Measurements from ENCODE around the gene ZBTB42. TPM values are rescaled to one million over a fixed set of nuclear protein-coding genes. Genes with fewer than 3 reads are reported as not detected.

ZBTB42 gene
- total RNA-seq, 1 donor from 2014 or later: 2.2 TPM

GRCh38 chr14:104771374-104771773 is 29.5 kb upstream of the ZBTB42 start:
- H3K4me1 Mint-ChIP-seq: peaks cover 21% of the 10 kb centered on the region
- no peak overlapping the region for H3K4me3 Mint-ChIP-seq
- no peak for DNase-seq (ENCODE audit: low read depth, low spot score)
- H3K36me3 Mint-ChIP-seq (ENCODE audit: low read depth): peaks cover 17% of the 10 kb centered on the region
- H3K27ac Mint-ChIP-seq (ENCODE audit: unreplicated experiment): no peak overlapping the region
- no peaks in the 10 kb centered on the region for H3K9me3 Mint-ChIP-seq
- no peak for TF ChIP-seq CTCF (conservative IDR thresholded peaks at IDR 0.05)
- no peaks in the 10 kb centered on the region for H3K27me3 Mint-ChIP-seq (ENCODE audit: low read depth)

GRCh38 chr14:104771918-104772706 is 28.8 kb upstream of the ZBTB42 start:
- Mint-ChIP-seq H3K4me1 (peaks cover 25% of the 10 kb centered on the region), H3K9me3 (no peaks in the 10 kb centered on the region), H3K36me3 (ENCODE audit: low read depth) (peaks cover 17% of the 10 kb centered on the region), H3K4me3 (no peak overlapping the region), H3K27me3 (ENCODE audit: low read depth) (no peaks in the 10 kb centered on the region), H3K27ac (ENCODE audit: unreplicated experiment) (no peak overlapping the region)
- DNase-seq (ENCODE audit: low read depth, low spot score): no peak
- TF ChIP-seq CTCF (conservative IDR thresholded peaks at IDR 0.05): no peak

GRCh38 chr14:104772707-104773504 is 28.0 kb upstream of the ZBTB42 start:
- Mint-ChIP-seq H3K36me3 (ENCODE audit: low read depth) (peaks cover 17% of the 10 kb centered on the region), H3K4me1 (peaks cover 29% of the 10 kb centered on the region), H3K27ac (ENCODE audit: unreplicated experiment) (no peak overlapping the region), H3K4me3 (no peak overlapping the region), H3K27me3 (ENCODE audit: low read depth) (no peaks in the 10 kb centered on the region), H3K9me3 (no peaks in the 10 kb centered on the region)
- no peak for DNase-seq (ENCODE audit: low read depth, low spot score)
- no peak for TF ChIP-seq CTCF (conservative IDR thresholded peaks at IDR 0.05)

- DNase-seq (ENCODE audit: low read depth, low spot score): no peak
- Mint-ChIP-seq H3K36me3 (ENCODE audit: low read depth) (peaks cover 17% of the 10 kb centered on the region), H3K27ac (ENCODE audit: unreplicated experiment) (no peak overlapping the region), H3K4me3 (no peak overlapping the region), H3K27me3 (ENCODE audit: low read depth) (no peaks in the 10 kb centered on the region), H3K9me3 (no peaks in the 10 kb centered on the region), H3K4me1 (peaks cover 27% of the 10 kb centered on the region)
- no peak for TF ChIP-seq CTCF (conservative IDR thresholded peaks at IDR 0.05)
These were observed 27.1 kb upstream of the ZBTB42 start for GRCh38 chr14:104773505-104774452.

GRCh38 chr14:104774453-104775072 is 26.3 kb upstream of the ZBTB42 start:
- H3K36me3 Mint-ChIP-seq (ENCODE audit: low read depth): peaks cover 17% of the 10 kb centered on the region
- no peak overlapping the region for H3K27ac Mint-ChIP-seq (ENCODE audit: unreplicated experiment)
- no peaks in the 10 kb centered on the region for H3K9me3 Mint-ChIP-seq
- no peak for DNase-seq (ENCODE audit: low read depth, low spot score)
- no peak overlapping the region for H3K4me3 Mint-ChIP-seq
- H3K27me3 Mint-ChIP-seq (ENCODE audit: low read depth): no peaks in the 10 kb centered on the region
- H3K4me1 Mint-ChIP-seq: peaks cover 19% of the 10 kb centered on the region
- no peak for TF ChIP-seq CTCF (conservative IDR thresholded peaks at IDR 0.05)
